ENCODE results near the gene ZNF576.
"Not testable (repeated sequence)": the region's sequence is repeated elsewhere in the genome, so short reads cannot be mapped to it uniquely, and the experiment has no call there.

Gene ZNF576

DNA sequence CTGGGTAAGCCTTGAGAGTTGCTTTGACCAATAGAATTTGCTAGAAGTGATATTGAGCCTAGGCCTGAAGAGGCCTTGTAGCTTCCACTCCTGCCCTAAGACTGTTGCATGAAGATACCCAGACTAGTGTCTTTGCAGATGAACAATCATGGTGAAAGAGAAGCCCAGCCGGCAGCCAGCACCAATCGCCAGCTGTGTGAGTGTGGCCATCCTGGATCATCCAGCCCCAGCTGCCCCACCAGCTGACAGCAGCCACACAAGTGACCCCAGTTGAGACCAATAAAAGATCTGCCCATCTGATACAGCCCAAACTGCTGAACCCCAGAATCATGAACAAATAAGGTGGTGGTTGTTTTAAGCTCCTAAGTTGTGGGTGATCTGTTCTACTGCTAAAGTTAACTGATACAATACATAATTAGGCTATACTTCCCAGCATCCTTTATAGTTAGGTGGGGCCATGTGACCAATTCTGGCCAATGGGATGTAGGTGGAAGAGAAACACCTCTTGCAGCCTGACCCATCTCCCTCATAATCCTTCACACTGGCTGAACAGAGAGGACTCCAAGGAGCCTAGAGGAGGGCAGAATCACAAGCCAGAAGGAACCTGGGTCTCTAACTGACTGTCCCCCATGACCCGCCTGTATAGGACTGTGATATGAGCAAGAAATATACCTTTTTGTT lies 32.4 kb downstream of the ZNF576 start:
- DNase-seq: no peak

GRCh38 chr19:43631491-43631890 lies 35.1 kb downstream of the ZNF576 start:
- no peak for DNase-seq

DNA sequence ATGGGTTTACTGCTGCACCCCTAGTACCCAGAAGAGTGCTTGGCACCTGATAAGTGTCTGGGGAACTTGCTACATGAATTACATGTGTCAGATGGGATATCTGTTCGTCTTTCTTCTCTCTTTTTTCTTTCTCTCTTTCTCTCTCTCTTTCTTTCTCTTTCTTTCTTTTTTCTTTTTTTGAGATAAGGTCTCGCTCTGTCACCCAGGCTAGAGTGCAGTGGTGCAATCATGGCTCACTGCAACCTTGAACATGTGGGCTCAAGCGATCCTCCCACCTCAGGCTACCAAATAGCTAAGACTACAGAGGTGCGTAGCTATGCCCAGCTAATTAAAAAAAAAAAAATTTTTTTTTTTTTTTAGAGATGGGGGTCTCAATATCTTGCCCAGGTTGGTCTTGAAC lies 37.1 kb downstream of the ZNF576 start:
- DNase-seq: no peak

DNA sequence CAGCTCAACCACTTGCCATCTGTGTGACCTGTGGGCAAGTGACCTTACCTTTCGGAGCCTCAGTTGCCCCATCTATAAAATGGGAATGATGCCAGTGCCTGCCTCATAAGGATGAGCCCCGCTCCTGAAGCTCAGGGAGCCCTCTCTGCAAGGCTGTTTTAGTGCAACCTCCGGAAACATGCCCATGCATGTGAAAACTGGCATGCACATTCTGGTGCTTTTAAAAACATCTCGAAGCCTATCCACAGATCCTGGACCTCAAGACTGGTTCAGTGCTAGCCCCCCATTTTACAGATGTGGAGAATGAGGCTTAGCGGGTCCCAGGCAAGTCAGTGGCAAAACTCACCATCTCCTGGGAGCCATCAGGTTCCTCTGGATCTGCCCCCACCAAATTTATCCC lies 37.7 kb downstream of the ZNF576 start:
- DNase-seq: no peak

GRCh38 chr19:43634506-43634871 lies 38.1 kb downstream of the ZNF576 start:
- DNase-seq: no peak

- no peak for DNase-seq
These were observed 38.6 kb downstream of the ZNF576 start for GRCh38 chr19:43634872-43635560.

DNA sequence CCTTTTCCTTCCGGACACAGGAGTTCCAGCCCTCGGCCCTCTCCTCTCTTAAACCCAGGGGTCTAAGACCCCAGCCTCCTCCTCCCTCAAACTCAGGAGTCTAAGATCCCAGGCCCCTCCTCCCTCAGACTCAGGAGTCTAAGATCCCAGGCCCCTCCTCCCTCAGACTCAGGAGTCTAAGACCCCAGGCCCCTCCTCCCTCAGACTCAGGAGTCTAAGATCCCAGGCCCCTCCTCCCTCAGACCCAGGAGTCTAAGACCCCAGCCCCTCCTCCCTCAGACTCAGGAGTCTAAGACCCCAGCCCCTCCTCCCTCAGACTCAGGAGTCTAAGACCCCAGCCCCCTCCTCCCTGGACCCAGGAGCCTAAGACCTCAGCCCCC lies 39.2 kb downstream of the ZNF576 start:
- not testable (repeated sequence) for DNase-seq

DNA sequence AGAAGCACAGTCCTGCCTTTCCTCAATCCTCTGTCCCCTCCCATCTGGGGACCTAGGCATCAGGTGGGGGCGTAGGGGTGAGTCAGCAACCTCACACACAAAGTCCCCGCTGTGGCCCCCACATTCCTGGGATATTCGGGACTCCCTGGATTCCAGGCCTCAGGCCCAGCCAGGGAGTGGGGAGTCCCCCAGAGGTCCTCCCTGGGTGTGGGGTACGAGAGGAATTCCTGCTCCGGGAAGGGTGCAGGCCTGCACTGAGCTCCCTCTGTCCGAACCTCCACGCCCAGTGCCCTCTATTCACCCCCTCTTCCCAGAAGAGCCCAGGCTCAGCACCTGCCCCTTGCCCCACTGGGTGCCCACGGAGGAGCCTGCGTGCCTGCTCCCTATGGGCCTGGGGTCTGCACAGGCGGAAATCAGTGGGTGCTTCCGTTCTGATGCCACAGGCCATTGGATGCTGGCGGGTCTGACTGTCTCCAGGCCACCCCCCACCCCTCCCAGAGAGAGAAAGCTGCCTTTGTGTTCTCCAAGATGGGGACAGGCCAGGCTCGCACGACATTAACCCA lies 39.8 kb downstream of the ZNF576 start:
- DNase-seq: no peak

GRCh38 chr19:43638214-43638994 lies 42.0 kb downstream of the ZNF576 start:
- DNase-seq: no peak

- DNase-seq: peak; percentile 14
These were observed 42.7 kb downstream of the ZNF576 start for GRCh38 chr19:43638995-43639518.

- peak; percentile 41 for DNase-seq
These were observed 43.4 kb downstream of the ZNF576 start, which contains the start of gene CADM4 for GRCh38 chr19:43639519-43640423. Gene CADM4, minus strand, starts transcription at chr19:43639850. Its CDS starts 60 bp downstream, at chr19:43639790.

DNA sequence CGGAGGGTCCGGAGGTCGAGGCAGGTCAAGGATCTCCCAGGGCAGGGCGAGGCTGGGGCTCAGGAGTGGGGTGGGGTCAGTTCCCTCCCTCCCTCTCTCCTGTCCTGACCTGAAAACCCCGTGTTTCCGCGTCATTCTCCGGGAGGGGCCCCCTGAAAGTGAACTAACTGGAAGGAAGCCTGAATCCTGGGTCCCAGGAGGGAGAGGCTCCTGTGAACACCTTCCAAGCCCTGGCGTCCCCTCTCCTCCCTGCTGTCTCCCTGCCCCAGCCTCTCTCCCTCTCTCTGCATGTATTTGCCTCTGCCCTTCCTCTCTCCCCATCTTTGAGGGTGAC lies 44.0 kb downstream of the ZNF576 start:
- no peak for DNase-seq

DNA sequence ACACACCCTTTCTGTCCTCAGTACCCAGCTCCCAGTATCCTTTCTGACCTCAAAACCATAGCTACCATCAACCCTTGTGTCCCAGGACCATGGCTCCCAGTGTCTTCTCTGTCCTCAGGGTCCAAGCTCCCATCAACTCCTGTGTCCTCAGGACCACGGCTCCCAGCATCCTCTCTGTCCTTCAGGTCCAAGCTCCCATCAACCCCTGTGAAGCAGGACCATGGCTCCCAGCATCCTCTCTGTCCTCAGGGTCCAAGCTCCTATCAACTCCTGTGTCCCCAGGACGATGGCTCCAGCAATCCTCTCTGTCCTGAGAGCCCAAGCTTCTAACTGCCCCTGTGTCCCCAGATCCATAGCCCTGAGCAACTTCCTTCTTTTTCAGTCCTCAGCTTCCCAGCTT lies 44.9 kb downstream of the ZNF576 start:
- DNase-seq: no peak

- DNase-seq: no peak
These were observed 46.1 kb downstream of the ZNF576 start for GRCh38 chr19:43642531-43642930.

- DNase-seq: no peak
These were observed 46.9 kb downstream of the ZNF576 start for GRCh38 chr19:43643326-43643725.

DNA sequence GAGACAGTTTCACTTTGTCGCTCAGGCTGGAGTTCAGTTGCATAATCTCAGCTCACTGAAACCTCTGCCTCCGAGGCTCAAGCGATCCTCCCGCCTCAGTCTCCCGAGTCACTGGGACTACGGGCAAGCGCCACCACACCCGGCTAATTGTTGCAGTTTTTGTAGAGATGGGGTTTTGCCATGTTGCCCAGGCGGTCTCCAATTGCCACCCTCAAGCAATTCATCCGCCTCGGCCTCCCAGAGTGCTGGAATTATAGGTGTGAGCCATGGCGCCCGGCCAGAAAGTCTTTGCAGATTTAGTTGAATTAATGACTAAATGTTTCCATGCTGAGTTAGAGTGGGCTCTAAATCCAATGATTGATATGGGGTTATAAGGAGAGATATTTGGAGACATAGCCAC lies 47.8 kb downstream of the ZNF576 start:
- DNase-seq: no peak

DNA sequence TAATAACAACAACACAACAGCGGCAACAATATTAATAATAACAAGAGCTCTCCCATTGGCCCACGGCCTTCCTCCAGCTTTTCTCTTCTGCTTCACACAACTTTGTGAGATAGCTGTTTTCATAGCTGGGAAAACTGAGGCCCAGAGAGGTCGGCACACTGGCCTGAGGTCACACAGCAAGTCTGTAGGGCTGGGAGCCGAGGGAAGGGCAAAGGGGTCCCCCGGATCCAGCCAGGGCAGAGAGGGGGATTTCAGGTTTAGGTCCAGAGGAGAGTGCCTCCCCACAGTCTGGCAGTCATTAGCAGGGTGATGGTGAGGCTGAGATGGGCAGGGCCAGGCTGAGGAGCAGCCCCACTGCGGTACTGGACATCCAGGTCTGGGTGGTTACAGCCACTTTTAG lies 52.2 kb downstream of the ZNF576 start:
- DNase-seq: no peak

GRCh38 chr19:43649514-43649913 lies 53.1 kb downstream of the ZNF576 start:
- no peak for DNase-seq

GRCh38 chr19:43650276-43650675 lies 53.9 kb downstream of the ZNF576 start:
- DNase-seq: not testable (repeated sequence)
